ENCODE measurements around the gene EXPH5.

GRCh38 chr11:108565653-108566052, 27.9 kb downstream of the EXPH5 start:
- TF ChIP-seq CTCF (IDR thresholded peaks at IDR 0.05; ENCODE audit: low read depth, low read length) = no peak
- no peak for TF ChIP-seq POLR2A (IDR thresholded peaks at IDR 0.05; ENCODE audit: extremely low read depth, insufficient read length)
- TF ChIP-seq MYC (IDR thresholded peaks at IDR 0.05; ENCODE audit: low read depth, low read length) = no peak
- no peak for TF ChIP-seq MAX (IDR thresholded peaks at IDR 0.05; ENCODE audit: low read depth, low read length)
